ENCODE measurements around the gene CCDC32. TPM values are rescaled to one million over a fixed set of nuclear protein-coding genes. Genes with fewer than 3 reads are reported as not detected.

The CCDC32 gene
- total RNA-seq, 1 experiment from 2014 or later: 8.9 TPM

GRCh38 chr15:40508216-40508615 lies 56.6 kb downstream of the CCDC32 start:
- Histone ChIP-seq H2AFZ (ENCODE audit: low read length) (no peak overlapping the region), H2AK5ac (ENCODE audit: insufficient read length, low read length) (no peak overlapping the region), H3K23me2 (ENCODE audit: insufficient read length, low read depth, low read length, poor library complexity, severe bottlenecking) (peaks cover 7% of the 10 kb centered on the region), H3K27me3 (ENCODE audit: insufficient read depth, low read length) (peaks cover 12% of the 10 kb centered on the region; the same call in 1 of the 2 replicates), H2BK5ac (ENCODE audit: insufficient read length, low read length) (no peak overlapping the region), H3K79me1 (ENCODE audit: insufficient read depth, low read depth, low read length, poor library complexity, severe bottlenecking) (no peaks in the 10 kb centered on the region), H4K5ac (ENCODE audit: insufficient read length, low read depth, low read length) (no peak overlapping the region), H4K20me1 (ENCODE audit: control insufficient read depth, insufficient read depth, insufficient read length) (no peaks in the 10 kb centered on the region), H4K8ac (replicated peaks; ENCODE audit: insufficient read length, low read depth, low read length) (no peak overlapping the region), H3K4me2 (ENCODE audit: insufficient read depth, insufficient read length, low read length) (no peak overlapping the region), H3K4ac (ENCODE audit: low read depth, low read length) (no peak overlapping the region), H3T11ph (ENCODE audit: low read length) (no peak overlapping the region), H2BK120ac (ENCODE audit: low read depth, low read length, poor library complexity, severe bottlenecking) (no peak overlapping the region), H3K27ac (ENCODE audit: insufficient read length, low read depth, low read length) (no peak overlapping the region), H3K14ac (ENCODE audit: insufficient read depth, low read length) (no peak overlapping the region), H3K4me1 (ENCODE audit: insufficient read depth, low read length) (no peaks in the 10 kb centered on the region), H3K79me2 (ENCODE audit: insufficient read depth, low read length) (no peaks in the 10 kb centered on the region), H3K9ac (ENCODE audit: extremely low read depth, insufficient read length, low read length) (no peak overlapping the region), H2BK12ac (ENCODE audit: insufficient read length, low read depth, low read length) (no peak overlapping the region), H2BK20ac (ENCODE audit: low read depth, low read length, poor library complexity, severe bottlenecking) (no peak overlapping the region), H2BK15ac (ENCODE audit: low read depth, low read length) (no peak overlapping the region), H3K9me3 (ENCODE audit: control insufficient read depth, low read depth, low read length) (no peaks in the 10 kb centered on the region), H3K56ac (ENCODE audit: insufficient read length, low read depth, low read length) (no peak overlapping the region), H4K91ac (ENCODE audit: insufficient read length, low read depth, low read length) (no peak overlapping the region), H3K18ac (ENCODE audit: insufficient read length, low read depth, low read length) (no peak overlapping the region), H3K23ac (ENCODE audit: insufficient read length, low read depth, low read length) (no peak overlapping the region)
- Mint-ChIP-seq H3K27me3 (ENCODE audit: low read depth) (peaks cover 70% of the 10 kb centered on the region), H3K4me1 (peaks cover 18 to 22% of the 10 kb centered on the region in 2 experiments), H3K9me3 (no peaks in the 10 kb centered on the region; a peak in 1 of 5 replicates), H3K4me3 (no peak overlapping the region), H3K36me3 (ENCODE audit: insufficient read depth in 1 of 3, low read depth in 3 of 3) (no peaks in the 10 kb centered on the region), H3K27ac (no peak overlapping the region)
- no peak for DNase-seq
- no peak for TF ChIP-seq CTCF (conservative IDR thresholded peaks at IDR 0.05)
- WGBS (ENCODE audit: extremely low coverage, insufficient read length, low lambda C conversion rate): no CpG with 5 or more reads among the region's 1 CpG

Measured in H9 (cell line).